Keratinocyte (primary cell): Measurements from ENCODE around the gene COTL1. TPM values are rescaled to one million over a fixed set of nuclear protein-coding genes. Genes with fewer than 3 reads are reported as not detected.

Experiments
- DNase-seq: peaks from one replicate; pipeline ENCODE4 v3.0.0-alpha.2; 2011; ENCODE audit warnings: low read depth, missing footprints, low spot score
- FAIRE-seq: peaks from 2 replicates; lab custom pipeline; 2011; peaks lifted over from hg19 to GRCh38; lab: Jason Lieb, UNC
- H2AFZ ChIP-seq: 2 replicates; pipeline ENCODE4 v1.6.0; 2012; ENCODE audit warnings: low read length, control low read depth, inconsistent platforms; ENCODE audit not compliant: control insufficient read depth
- H3K27ac ChIP-seq: 2 replicates; pipeline ENCODE4 v1.5.1; 2011; ENCODE audit warnings: low read length; ENCODE audit not compliant: control insufficient read depth, insufficient read depth
- H3K27me3 ChIP-seq: 3 replicates; pipeline ENCODE4 v1.6.0; 2011; ENCODE audit warnings: low read length; ENCODE audit not compliant: control insufficient read depth, insufficient read depth; ENCODE audit errors: extremely low read depth
- H3K36me3 ChIP-seq, 2 experiments: 2 replicates in 1 of 2; 3 replicates in 1 of 2; pipeline ENCODE4 v1.5.1; 2011; ENCODE audit warnings: low read length in 2 of 2, mild to moderate bottlenecking in 1 of 2; ENCODE audit not compliant: control insufficient read depth in 2 of 2, insufficient read depth in 2 of 2; ENCODE audit errors: extremely low read depth in 1 of 2
- H3K4me1 ChIP-seq: 3 replicates; pipeline ENCODE4 v1.5.1; 2011; ENCODE audit warnings: low read length; ENCODE audit not compliant: control insufficient read depth, insufficient read depth; ENCODE audit errors: extremely low read depth
- H3K4me2 ChIP-seq: 3 replicates; pipeline ENCODE4 v1.6.0; 2011; ENCODE audit warnings: low read depth, low read length; ENCODE audit not compliant: control insufficient read depth, insufficient read depth; ENCODE audit errors: extremely low read depth
- H3K4me3 ChIP-seq, 3 experiments: fragments of 200-600 bp in 1 of 3; sonication (generic) in 1 of 3; 2 replicates in 2 of 3; 3 replicates in 1 of 3; pipeline ENCODE4 v1.5.1; 2011 to 2016; ENCODE audit warnings: low read length in 3 of 3, mild to moderate bottlenecking in 3 of 3, control low read depth in 2 of 3, inconsistent platforms in 1 of 3, low read depth in 1 of 3, mixed read lengths in 1 of 3, mixed run types in 1 of 3, moderate library complexity in 1 of 3; ENCODE audit not compliant: control insufficient read depth in 2 of 3, insufficient read depth in 2 of 3; ENCODE audit errors: extremely low read depth in 1 of 3
- H3K79me2 ChIP-seq: 2 replicates; pipeline ENCODE4 v1.6.0; 2012; ENCODE audit warnings: low read length; ENCODE audit not compliant: control insufficient read depth, insufficient read depth
- H3K9ac ChIP-seq: 3 replicates; pipeline ENCODE4 v1.6.0; 2011; ENCODE audit warnings: low read length; ENCODE audit not compliant: control insufficient read depth, insufficient read depth; ENCODE audit errors: extremely low read depth
- H3K9me1 ChIP-seq: 3 replicates; pipeline ENCODE4 v1.6.0; 2011; ENCODE audit warnings: low read length; ENCODE audit not compliant: control insufficient read depth, insufficient read depth; ENCODE audit errors: extremely low read depth
- H3K9me3 ChIP-seq: 2 replicates; pipeline ENCODE4 v1.5.1; 2012; ENCODE audit warnings: low read depth, low read length; ENCODE audit not compliant: control insufficient read depth
- H4K20me1 ChIP-seq: 3 replicates; pipeline ENCODE4 v1.6.0; 2011; ENCODE audit warnings: low read length; ENCODE audit not compliant: control insufficient read depth, insufficient read depth; ENCODE audit errors: extremely low read depth
- EZH2 ChIP-seq: IDR thresholded peaks from one replicate; pipeline ENCODE4 v1.6.1; 2012; ENCODE audit warnings: inconsistent platforms, mild to moderate bottlenecking, low read length, moderate library complexity
- dilution Hi-C: fragments of 300-500 bp; cut with MboI; formaldehyde crosslinking; loops from one replicate; pipeline ENCODE4 v1.7.0; 2020; ENCODE audit warnings: low sequenced_read_pairs; ENCODE audit not compliant: extremely low pct_ligation_motif_present
- polyA plus RNA-seq, 5 experiments: library from polyadenylated mRNA; depleted of rRNA in 3 of 5; stranded (reverse) in 3 of 5; stranded (forward) in 1 of 5; unstranded in 1 of 5; fragments of >200 nt; gene quantifications; 1 replicate in 1 of 5; 2 replicates in 3 of 5; 3 replicates in 1 of 5; pipeline versions ENCODE4 v1.2.1 to v1.2.3, GENCODE V29; 2011 to 2012; ENCODE audit warnings: missing spikeins in 2 of 5, low read depth in 1 of 5, low replicate concordance in 1 of 5
- TF ChIP-seq, protein P1 (sequence below), 3 experiments: IDR thresholded peaks in 1 of 3; conservative IDR thresholded peaks in 1 of 3; optimal IDR thresholded peaks in 1 of 3; 2 replicates in 2 of 3; 3 replicates in 1 of 3; pipeline versions ENCODE3 to v1.5.1; 2011; ENCODE audit warnings: low read length in 3 of 3, mild to moderate bottlenecking in 3 of 3, moderate library complexity in 2 of 3, control low read depth in 1 of 3, inconsistent platforms in 1 of 3; ENCODE audit not compliant: insufficient read depth in 2 of 3; ENCODE audit errors: extremely low read depth in 1 of 3

Gene COTL1
- polyA plus RNA-seq, 1 donor (not counting 4 experiments of a cell fraction or from before 2014, with no cell fraction given) = 116 TPM

DNA sequence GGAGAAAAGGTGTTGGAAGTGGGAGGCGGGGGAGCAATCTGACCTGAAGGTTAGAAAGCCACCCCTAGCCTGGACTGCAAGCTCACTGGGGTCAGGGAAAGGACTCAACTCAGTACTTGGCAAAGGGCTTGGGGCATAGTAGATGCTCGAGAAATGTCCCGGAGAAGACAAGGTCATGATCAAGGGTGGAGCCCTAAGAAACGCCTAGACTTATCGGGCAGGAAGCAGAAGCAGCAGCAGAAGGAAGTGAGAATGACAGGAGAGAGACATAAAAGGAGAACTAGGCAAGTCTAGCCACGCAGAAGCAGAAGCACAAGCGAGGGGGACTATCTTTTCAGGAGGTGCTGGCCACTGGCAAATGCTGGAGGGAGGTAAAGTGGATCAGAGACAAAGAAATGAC, 10.2 kb downstream of the COTL1 start:
- no peak for TF ChIP-seq EZH2
- TF ChIP-seq, protein P1, sequence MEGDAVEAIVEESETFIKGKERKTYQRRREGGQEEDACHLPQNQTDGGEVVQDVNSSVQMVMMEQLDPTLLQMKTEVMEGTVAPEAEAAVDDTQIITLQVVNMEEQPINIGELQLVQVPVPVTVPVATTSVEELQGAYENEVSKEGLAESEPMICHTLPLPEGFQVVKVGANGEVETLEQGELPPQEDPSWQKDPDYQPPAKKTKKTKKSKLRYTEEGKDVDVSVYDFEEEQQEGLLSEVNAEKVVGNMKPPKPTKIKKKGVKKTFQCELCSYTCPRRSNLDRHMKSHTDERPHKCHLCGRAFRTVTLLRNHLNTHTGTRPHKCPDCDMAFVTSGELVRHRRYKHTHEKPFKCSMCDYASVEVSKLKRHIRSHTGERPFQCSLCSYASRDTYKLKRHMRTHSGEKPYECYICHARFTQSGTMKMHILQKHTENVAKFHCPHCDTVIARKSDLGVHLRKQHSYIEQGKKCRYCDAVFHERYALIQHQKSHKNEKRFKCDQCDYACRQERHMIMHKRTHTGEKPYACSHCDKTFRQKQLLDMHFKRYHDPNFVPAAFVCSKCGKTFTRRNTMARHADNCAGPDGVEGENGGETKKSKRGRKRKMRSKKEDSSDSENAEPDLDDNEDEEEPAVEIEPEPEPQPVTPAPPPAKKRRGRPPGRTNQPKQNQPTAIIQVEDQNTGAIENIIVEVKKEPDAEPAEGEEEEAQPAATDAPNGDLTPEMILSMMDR (optimal IDR thresholded peaks at IDR 0.05 in 1 of 3, IDR thresholded peaks at IDR 0.05 in 1 of 3, conservative IDR thresholded peaks at IDR 0.05 in 1 of 3; ENCODE audit: extremely low read depth in 1 of 3, insufficient read depth in 2 of 3, low read length in 3 of 3) = no peak
- peaks cover 3% of the 10 kb centered on the region for H3K9me1 ChIP-seq
- H3K27ac ChIP-seq = no peak overlapping the region
- FAIRE-seq (no peak), DNase-seq (no peak)
- no peak overlapping the region for H3K9ac ChIP-seq
- peaks cover 10 to 25% of the 10 kb centered on the region in 2 experiments for H3K36me3 ChIP-seq
- H3K27me3 ChIP-seq = no peaks in the 10 kb centered on the region
- peaks cover 19% of the 10 kb centered on the region for H3K4me1 ChIP-seq
- H3K79me2 ChIP-seq = peaks cover 95% of the 10 kb centered on the region
- peaks cover 18% of the 10 kb centered on the region for H4K20me1 ChIP-seq
- no peak overlapping the region for H2AFZ ChIP-seq
- dilution Hi-C loops = no loop called here
- H3K4me3 ChIP-seq = no peak overlapping the region
- H3K9me3 ChIP-seq = no peaks in the 10 kb centered on the region
- H3K4me2 ChIP-seq = peak overlapping the region; percentile 17

GRCh38 chr16:84607061-84607460, 10.8 kb downstream of the COTL1 start:
- no peak overlapping the region for H2AFZ ChIP-seq
- H3K4me3 ChIP-seq = no peak overlapping the region
- H4K20me1 ChIP-seq = peaks cover 21% of the 10 kb centered on the region
- DNase-seq = no peak
- FAIRE-seq = no peak
- TF ChIP-seq, protein P1 (optimal IDR thresholded peaks at IDR 0.05 in 1 of 3, IDR thresholded peaks at IDR 0.05 in 1 of 3, conservative IDR thresholded peaks at IDR 0.05 in 1 of 3; ENCODE audit: extremely low read depth in 1 of 3, insufficient read depth in 2 of 3, low read length in 3 of 3) = no peak
- no peak for TF ChIP-seq EZH2
- H3K9me1 ChIP-seq = peaks cover 3% of the 10 kb centered on the region
- dilution Hi-C loops = no loop called here
- peaks cover 95% of the 10 kb centered on the region for H3K79me2 ChIP-seq
- no peak overlapping the region for H3K27ac ChIP-seq
- peaks cover 10 to 19% of the 10 kb centered on the region in 2 experiments for H3K36me3 ChIP-seq
- H3K9ac ChIP-seq = no peak overlapping the region
- H3K27me3 ChIP-seq = no peaks in the 10 kb centered on the region
- no peaks in the 10 kb centered on the region for H3K9me3 ChIP-seq
- peaks cover 23% of the 10 kb centered on the region for H3K4me1 ChIP-seq
- no peak overlapping the region for H3K4me2 ChIP-seq
